ENCODE data around the gene NLK. TPM values are rescaled to one million over a fixed set of nuclear protein-coding genes. Genes with fewer than 3 reads are reported as not detected.

NLK gene
- total and polyA plus RNA-seq, 7 donors: 4.0 to 13.0 (median 8.1) TPM

DNA sequence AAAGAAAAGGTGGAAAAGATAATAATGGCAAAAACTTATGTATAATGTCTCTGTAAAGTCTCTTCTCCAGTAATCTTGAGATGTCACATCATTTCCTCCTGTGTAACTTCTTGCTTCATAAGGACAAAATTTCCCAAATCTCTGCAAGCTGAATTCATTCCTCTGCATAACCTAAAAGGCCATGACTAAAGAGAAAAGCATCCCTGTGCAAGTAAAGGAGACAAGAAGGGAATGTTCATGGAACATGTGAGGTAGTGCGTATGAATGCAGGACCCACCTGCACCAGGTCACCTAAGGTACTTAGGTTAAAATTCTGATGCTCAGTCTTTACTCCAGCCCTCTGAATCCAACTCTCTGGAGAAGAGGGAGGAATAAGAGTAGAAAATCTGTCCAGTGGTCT is 46.9 kb upstream of the NLK start:
- H3K27me3 ChIP-seq (ENCODE audit: insufficient read depth in 3 of 3, low read length in 2 of 3): peaks cover 0 to 12% (median 2%) of the 10 kb centered on the region in 3 donors
- ATAC-seq (no peak), DNase-seq (no peak)
- H3K4me1 ChIP-seq: no peaks in the 10 kb centered on the region
- H3K36me3 ChIP-seq (ENCODE audit: insufficient read depth in 1 of 2, low read depth in 1 of 2): no peaks in the 10 kb centered on the region
- no peaks in the 10 kb centered on the region for H3K9me3 ChIP-seq
- TF ChIP-seq, protein P1, sequence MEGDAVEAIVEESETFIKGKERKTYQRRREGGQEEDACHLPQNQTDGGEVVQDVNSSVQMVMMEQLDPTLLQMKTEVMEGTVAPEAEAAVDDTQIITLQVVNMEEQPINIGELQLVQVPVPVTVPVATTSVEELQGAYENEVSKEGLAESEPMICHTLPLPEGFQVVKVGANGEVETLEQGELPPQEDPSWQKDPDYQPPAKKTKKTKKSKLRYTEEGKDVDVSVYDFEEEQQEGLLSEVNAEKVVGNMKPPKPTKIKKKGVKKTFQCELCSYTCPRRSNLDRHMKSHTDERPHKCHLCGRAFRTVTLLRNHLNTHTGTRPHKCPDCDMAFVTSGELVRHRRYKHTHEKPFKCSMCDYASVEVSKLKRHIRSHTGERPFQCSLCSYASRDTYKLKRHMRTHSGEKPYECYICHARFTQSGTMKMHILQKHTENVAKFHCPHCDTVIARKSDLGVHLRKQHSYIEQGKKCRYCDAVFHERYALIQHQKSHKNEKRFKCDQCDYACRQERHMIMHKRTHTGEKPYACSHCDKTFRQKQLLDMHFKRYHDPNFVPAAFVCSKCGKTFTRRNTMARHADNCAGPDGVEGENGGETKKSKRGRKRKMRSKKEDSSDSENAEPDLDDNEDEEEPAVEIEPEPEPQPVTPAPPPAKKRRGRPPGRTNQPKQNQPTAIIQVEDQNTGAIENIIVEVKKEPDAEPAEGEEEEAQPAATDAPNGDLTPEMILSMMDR (IDR thresholded peaks at IDR 0.05): no peak
- intact Hi-C loops (cut with DNase I): no loop called here
- 0 to 41% (median 31%) methylated on average over 1 of the region's 1 CpG for WGBS, 3 donors
- no peak overlapping the region for H3K4me3 ChIP-seq
- no peak overlapping the region for H3K27ac ChIP-seq

DNA sequence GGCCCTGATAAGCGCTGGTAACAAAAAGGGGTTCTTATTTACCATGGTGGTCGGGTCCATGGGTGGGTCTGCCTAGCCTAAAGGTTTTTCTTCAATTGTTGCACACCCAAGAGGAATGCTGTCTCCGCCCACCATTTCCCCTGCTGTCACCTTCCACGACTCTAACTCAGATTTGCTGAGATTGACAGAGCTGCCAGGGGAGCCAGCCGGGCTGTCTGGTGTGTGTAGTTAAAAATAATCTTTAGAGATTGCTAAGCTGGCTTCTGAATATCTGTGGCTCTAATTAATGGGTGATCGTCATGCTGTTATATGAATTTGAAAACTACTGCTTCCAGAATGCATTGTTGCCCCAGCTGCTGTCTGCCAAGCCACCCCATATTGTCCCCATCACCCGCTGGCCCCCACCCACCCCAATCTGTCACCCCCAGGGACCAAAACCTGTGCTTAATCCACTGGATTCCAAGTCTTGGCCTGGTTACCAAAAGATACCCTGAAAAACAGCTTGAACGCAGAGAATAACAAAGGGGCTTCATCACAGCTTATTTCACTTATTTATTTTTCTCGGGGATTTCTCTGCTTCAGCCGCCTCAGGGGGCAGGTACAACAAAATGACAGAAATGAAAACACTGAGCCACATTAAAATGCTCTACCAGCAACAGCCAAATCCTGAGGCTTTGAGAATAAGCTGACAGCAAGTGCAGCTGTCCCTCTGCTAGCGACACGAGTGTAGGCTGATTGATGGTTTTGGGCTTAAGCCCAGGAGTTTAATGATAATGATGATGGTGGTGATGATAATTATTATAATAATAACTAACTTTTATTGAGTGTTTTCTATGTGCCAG is 46.1 kb upstream of the NLK start:
- WGBS, 3 donors: 36 to 45% (median 42%) methylated on average over 12 of the region's 12 CpGs
- ATAC-seq: no peak
- intact Hi-C loops (cut with DNase I): no loop called here
- Histone ChIP-seq H3K4me3 (no peak overlapping the region), H3K27ac (no peak overlapping the region), H3K4me1 (no peaks in the 10 kb centered on the region), H3K9me3 (no peaks in the 10 kb centered on the region), H3K27me3 (ENCODE audit: insufficient read depth in 3 of 3, low read length in 2 of 3) (peaks cover 0 to 12% (median 2%) of the 10 kb centered on the region in 3 donors), H3K36me3 (ENCODE audit: insufficient read depth in 1 of 2, low read depth in 1 of 2) (no peaks in the 10 kb centered on the region)
- no peak for DNase-seq
- TF ChIP-seq, protein P1 (IDR thresholded peaks at IDR 0.05): no peak

DNA sequence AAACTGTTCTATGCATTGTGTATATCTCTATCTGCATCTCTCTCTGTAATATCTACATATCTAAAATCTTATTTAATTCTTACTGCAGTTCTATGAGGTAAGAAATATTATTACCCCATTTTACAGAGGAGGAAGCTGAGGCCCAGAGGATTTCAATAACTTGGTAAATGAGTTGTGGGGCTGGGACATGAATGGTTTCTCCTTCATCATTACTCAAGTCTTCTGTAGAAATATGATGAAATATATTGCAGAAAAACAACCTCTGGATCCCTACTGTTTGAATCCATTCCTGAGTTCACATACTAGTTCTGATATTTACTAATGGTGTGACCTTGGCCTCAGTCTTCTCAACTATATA is 45.5 kb upstream of the NLK start:
- Histone ChIP-seq H3K9me3 (no peaks in the 10 kb centered on the region), H3K4me1 (no peaks in the 10 kb centered on the region), H3K27ac (no peak overlapping the region), H3K4me3 (no peak overlapping the region), H3K27me3 (ENCODE audit: insufficient read depth in 3 of 3, low read length in 2 of 3) (peaks cover 0 to 12% (median 2%) of the 10 kb centered on the region in 3 donors), H3K36me3 (ENCODE audit: insufficient read depth in 1 of 2, low read depth in 1 of 2) (no peaks in the 10 kb centered on the region)
- TF ChIP-seq, protein P1 (IDR thresholded peaks at IDR 0.05): no peak
- DNase-seq (no peak), ATAC-seq (no peak)
- intact Hi-C loops (cut with DNase I): no loop called here

DNA sequence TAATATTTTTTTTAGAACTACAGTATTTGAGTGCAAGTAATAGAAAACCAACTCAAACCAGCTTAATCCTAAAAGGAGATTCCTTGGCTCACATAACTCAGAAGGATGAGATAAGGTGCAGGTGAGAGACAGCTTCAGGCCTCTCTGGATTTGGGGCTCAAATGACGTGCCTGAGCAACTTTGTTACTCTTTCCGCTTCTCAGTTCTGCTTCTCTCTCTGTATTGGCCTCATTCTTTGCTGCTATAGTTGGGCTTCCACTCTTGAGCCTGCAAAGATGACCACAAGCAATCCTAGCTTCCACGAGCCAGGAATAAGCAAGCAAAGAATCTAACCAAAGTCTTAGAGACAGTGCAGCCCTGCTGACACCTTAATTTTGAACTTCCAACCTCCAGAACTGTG is 45.0 kb upstream of the NLK start:
- H3K9me3 ChIP-seq: no peaks in the 10 kb centered on the region
- intact Hi-C loops (cut with DNase I): no loop called here
- H3K27me3 ChIP-seq (ENCODE audit: insufficient read depth in 3 of 3, low read length in 2 of 3): peaks cover 0 to 12% (median 2%) of the 10 kb centered on the region in 3 donors
- H3K4me3 ChIP-seq: no peak overlapping the region
- no peaks in the 10 kb centered on the region for H3K36me3 ChIP-seq (ENCODE audit: insufficient read depth in 1 of 2, low read depth in 1 of 2)
- WGBS, 3 donors: 64 to 67% (median 65%) methylated on average over 3 of the region's 3 CpGs
- no peak for ATAC-seq
- H3K27ac ChIP-seq: no peak overlapping the region
- TF ChIP-seq, protein P1 (IDR thresholded peaks at IDR 0.05): no peak
- DNase-seq: no peak
- H3K4me1 ChIP-seq: no peaks in the 10 kb centered on the region

DNA sequence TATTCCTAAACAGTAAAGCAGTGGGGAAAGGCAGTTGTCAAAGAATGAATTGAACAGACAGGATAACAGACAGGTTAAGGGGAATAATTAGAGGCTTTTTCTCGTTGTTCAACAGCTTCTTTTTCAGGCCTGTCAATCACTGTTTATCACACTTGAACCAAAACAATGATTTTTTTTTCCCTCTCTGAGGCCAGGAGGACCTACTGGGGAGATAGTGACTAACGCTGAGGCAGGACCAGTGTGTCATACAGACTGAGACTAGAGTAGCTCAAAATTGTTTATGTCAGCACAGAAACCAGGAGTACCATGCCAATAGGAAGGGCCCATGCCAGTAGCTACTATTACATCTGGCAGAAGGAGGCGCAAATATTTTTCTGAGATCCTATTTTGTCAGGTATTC is 41.3 kb upstream of the NLK start:
- intact Hi-C loops (cut with DNase I): no loop called here
- H3K27me3 ChIP-seq (ENCODE audit: insufficient read depth in 3 of 3, low read length in 2 of 3): peaks cover 0 to 4% (median 2%) of the 10 kb centered on the region in 3 donors
- H3K27ac ChIP-seq: no peak overlapping the region
- H3K36me3 ChIP-seq (ENCODE audit: insufficient read depth in 1 of 2, low read depth in 1 of 2): no peaks in the 10 kb centered on the region
- ATAC-seq (no peak), DNase-seq (no peak)
- 50 to 58% (median 53%) methylated on average over 3 of the region's 3 CpGs for WGBS, 3 donors
- H3K9me3 ChIP-seq: no peaks in the 10 kb centered on the region
- H3K4me3 ChIP-seq: no peak overlapping the region
- H3K4me1 ChIP-seq: no peaks in the 10 kb centered on the region
- TF ChIP-seq, protein P1 (IDR thresholded peaks at IDR 0.05): no peak
